ENCODE data around the gene ACOX3.
A peak's percentile ranks its signal among the peaks of the same experiment; 100 is the strongest.
"Not testable (repeated sequence)": the region's sequence is repeated elsewhere in the genome, so short reads cannot be mapped to it uniquely, and the experiment has no call there.

ACOX3 gene

DNA sequence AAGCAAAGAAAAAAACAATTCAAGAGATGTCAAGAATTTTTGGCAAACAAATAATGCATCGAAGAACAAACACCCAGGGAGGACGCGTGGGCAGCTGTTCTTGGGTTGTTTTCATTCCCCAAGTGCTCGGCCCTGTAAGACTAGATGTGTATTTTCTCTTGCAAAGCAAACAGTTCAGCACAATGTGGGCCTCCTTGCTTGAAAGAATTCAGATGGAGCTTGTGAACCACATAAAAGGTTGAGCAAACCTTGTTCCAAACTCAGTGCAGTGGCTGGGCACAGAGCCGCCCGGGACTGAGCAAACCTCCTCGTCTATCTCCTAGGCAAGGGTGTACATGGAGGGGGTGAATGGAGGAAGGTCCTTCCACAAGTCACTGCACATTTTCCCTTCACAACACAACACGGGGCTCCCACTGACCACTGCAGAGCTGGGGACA is 88.6 kb downstream of the ACOX3 start:
- Mint-ChIP-seq H3K9me3 (no peaks in the 10 kb centered on the region), H3K27ac (peak overlapping the region; percentile 82 to 97 (median 96)), H3K27me3 (ENCODE audit: low read depth) (peaks cover 3% of the 10 kb centered on the region), H3K4me3 (peak overlapping the region in 2 of 3 experiments; percentile 6 to 54), H3K36me3 (ENCODE audit: low read depth) (no peaks in the 10 kb centered on the region), H3K4me1 (peaks cover 26% of the 10 kb centered on the region)
- TF ChIP-seq, protein P1, sequence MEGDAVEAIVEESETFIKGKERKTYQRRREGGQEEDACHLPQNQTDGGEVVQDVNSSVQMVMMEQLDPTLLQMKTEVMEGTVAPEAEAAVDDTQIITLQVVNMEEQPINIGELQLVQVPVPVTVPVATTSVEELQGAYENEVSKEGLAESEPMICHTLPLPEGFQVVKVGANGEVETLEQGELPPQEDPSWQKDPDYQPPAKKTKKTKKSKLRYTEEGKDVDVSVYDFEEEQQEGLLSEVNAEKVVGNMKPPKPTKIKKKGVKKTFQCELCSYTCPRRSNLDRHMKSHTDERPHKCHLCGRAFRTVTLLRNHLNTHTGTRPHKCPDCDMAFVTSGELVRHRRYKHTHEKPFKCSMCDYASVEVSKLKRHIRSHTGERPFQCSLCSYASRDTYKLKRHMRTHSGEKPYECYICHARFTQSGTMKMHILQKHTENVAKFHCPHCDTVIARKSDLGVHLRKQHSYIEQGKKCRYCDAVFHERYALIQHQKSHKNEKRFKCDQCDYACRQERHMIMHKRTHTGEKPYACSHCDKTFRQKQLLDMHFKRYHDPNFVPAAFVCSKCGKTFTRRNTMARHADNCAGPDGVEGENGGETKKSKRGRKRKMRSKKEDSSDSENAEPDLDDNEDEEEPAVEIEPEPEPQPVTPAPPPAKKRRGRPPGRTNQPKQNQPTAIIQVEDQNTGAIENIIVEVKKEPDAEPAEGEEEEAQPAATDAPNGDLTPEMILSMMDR (IDR thresholded peaks at IDR 0.05; ENCODE audit: unreplicated experiment in 3 of 3) = no peak

DNA sequence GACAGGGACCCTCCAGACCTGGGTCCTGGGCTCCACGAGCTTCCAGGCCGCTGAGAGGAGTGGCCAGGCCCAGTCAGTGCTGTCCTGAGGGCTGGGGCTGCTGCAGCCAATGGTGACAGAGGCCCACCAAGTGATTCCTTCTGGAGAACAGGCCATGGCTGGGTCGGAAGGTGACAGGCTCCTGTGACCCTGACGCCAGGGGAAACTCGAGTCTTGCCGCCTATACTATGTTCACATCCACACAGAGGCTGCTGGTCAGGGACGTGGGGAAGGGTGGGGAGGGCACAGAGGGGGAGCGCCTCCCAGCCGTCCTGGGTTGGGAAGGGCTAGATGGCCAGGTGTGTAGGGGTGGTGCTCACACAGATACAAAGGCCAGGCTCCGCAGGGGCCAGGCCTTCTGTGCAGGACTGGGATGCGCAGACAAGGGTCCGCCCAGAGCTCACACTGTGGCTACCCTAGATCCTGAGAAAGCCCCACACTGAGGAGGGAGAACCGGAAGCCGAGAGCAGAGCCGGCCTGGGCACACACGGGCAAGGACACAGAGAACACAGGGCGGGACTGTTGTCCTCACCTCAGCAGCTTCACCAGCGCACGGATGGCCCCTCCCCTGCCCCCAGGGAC is 89.6 kb downstream of the ACOX3 start:
- peak overlapping the region in 1 of 3 experiments; percentile 97 for H3K27ac Mint-ChIP-seq
- TF ChIP-seq, protein P1 (IDR thresholded peaks at IDR 0.05; ENCODE audit: unreplicated experiment in 3 of 3) = no peak
- H3K4me3 Mint-ChIP-seq = no peak overlapping the region
- H3K4me1 Mint-ChIP-seq = peaks cover 26% of the 10 kb centered on the region
- H3K36me3 Mint-ChIP-seq (ENCODE audit: low read depth) = no peaks in the 10 kb centered on the region
- H3K9me3 Mint-ChIP-seq = no peaks in the 10 kb centered on the region
- peaks cover 6% of the 10 kb centered on the region for H3K27me3 Mint-ChIP-seq (ENCODE audit: low read depth)

DNA sequence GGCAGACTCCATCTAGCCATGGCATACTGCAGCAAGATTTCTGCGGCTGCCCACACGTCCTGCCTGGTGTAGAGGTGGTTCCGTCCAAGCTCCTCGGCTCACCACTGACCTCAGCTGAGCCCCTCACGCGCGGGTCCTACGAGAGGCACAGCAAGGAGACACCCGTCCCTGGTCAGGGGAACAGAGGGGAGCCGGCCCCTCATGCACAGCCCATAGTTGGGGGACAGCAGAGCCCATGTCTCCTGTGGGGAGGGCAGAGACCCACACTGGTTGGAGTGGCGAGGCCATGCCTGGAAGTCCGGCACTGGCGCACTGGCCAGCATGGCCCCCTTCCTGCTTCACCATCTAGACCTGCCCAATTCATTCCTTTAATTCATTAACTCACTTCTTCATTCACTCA is 90.2 kb downstream of the ACOX3 start:
- Mint-ChIP-seq H3K27me3 (ENCODE audit: low read depth) (peaks cover 9% of the 10 kb centered on the region), H3K4me3 (no peak overlapping the region), H3K36me3 (ENCODE audit: low read depth) (no peaks in the 10 kb centered on the region), H3K9me3 (no peaks in the 10 kb centered on the region), H3K27ac (peak overlapping the region in 2 of 3 experiments; percentile 57 to 97), H3K4me1 (peaks cover 26% of the 10 kb centered on the region)
- TF ChIP-seq, protein P1 (IDR thresholded peaks at IDR 0.05; ENCODE audit: unreplicated experiment in 3 of 3) = no peak

DNA sequence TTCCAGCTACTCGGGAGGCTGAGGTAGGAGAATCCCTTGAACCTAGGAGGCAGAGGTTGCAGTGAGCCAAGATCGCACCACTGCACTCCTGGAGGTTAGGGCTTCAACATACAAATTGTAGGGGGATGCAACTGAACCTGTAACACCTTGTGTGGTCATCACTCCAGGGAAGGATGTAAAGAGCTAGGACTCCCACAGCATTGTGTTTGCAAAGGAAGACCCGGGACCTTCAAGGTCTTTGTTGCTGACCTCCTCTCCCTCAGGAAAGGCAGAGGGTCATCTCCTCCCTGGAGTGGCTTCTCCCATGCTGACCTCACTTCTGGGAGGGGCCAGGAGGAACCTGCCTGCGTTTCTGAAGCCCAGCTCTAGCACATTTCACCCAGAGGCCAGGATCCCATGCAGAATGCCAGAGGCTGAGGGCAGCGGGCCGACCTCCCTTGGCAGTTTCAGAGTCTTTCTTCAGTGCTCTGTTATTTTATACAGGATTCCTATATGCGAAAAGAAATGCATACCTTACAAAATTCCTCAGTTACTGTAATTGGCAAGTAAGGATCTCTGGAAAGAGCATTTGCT is 90.8 kb downstream of the ACOX3 start:
- H3K27ac Mint-ChIP-seq = peak overlapping the region in 2 of 3 experiments; percentile 57 to 97
- H3K36me3 Mint-ChIP-seq (ENCODE audit: low read depth) = no peaks in the 10 kb centered on the region

DNA sequence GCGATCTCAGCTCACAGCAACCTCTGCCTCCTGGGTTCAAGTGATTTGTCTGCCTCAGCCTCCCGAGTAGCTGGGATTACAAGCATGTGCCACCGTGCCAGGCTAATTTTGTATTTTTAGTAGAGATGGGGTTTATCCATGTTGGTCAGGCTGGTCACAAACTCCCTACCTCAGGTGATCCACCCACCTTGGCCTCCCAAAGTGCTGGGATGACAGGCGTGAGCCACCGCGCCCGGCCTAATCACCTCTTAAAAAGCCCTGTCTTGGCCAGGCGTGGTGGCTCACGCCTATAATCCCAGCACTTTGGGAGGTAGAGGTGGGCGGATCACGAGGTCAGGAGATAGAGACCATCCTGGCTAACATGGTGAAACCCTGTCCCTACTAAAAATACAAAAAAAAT is 91.3 kb downstream of the ACOX3 start:
- not testable (repeated sequence) for H3K36me3 Mint-ChIP-seq (ENCODE audit: low read depth); H3K27ac Mint-ChIP-seq; H3K4me3 Mint-ChIP-seq; H3K9me3 Mint-ChIP-seq
- Mint-ChIP-seq H3K4me1 (peaks cover 33% of the 10 kb centered on the region), H3K27me3 (ENCODE audit: low read depth) (peaks cover 19% of the 10 kb centered on the region)

More for the DNA sequence above, 90.8 kb downstream of the ACOX3 start:
- H3K9me3 Mint-ChIP-seq = no peaks in the 10 kb centered on the region
- H3K27me3 Mint-ChIP-seq (ENCODE audit: low read depth) = peaks cover 14% of the 10 kb centered on the region
- H3K4me3 Mint-ChIP-seq = no peak overlapping the region
- TF ChIP-seq, protein P1 (IDR thresholded peaks at IDR 0.05; ENCODE audit: unreplicated experiment in 3 of 3) = no peak
- peaks cover 28% of the 10 kb centered on the region for H3K4me1 Mint-ChIP-seq

DNA sequence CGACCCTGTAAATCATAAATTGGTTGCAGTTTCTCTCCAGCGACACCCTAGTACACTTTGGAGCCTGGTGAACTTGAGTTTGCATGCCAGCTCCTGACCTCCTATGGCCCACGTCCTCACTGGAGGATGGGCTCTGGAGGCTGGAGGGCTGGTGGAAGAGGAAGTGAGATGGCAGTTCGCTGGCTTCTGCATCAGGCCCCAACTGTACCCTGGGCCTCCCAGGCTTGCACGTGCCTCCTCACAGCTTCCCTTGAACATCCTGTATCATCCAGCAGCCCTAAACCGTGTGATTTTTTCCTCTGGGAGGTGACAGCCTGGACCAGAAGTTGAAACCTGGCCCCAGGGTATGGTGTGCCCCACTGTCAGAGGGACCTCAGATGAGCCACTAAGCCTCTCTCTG is 92.5 kb downstream of the ACOX3 start:
- Mint-ChIP-seq H3K36me3 (ENCODE audit: low read depth) (no peaks in the 10 kb centered on the region), H3K4me3 (no peak overlapping the region), H3K4me1 (peaks cover 39% of the 10 kb centered on the region), H3K9me3 (no peaks in the 10 kb centered on the region), H3K27ac (peak overlapping the region in 2 of 3 experiments; percentile 37 to 51), H3K27me3 (ENCODE audit: low read depth) (peaks cover 19% of the 10 kb centered on the region)
- TF ChIP-seq, protein P1 (IDR thresholded peaks at IDR 0.05; ENCODE audit: unreplicated experiment in 3 of 3) = no peak
